HepG2 (cell line): ENCODE results near the gene RHOT2. TPM values are rescaled to one million over a fixed set of nuclear protein-coding genes. Genes with fewer than 3 reads are reported as not detected.

Experiments
- ARNTL ChIP-seq: sonication (generic); formaldehyde crosslinking; IDR thresholded peaks from 2 replicates; pipeline ENCODE4 v1.4.0; 2020; ENCODE audit warnings: mild to moderate bottlenecking, missing genetic modification reagents
- CEBPG ChIP-seq: IDR thresholded peaks from 2 replicates; pipeline ENCODE4 v1.6.1; 2016
- DPF2 ChIP-seq: sonication (generic); formaldehyde crosslinking; IDR thresholded peaks from 2 replicates; pipeline ENCODE4 v1.4.0; 2020; ENCODE audit warnings: mild to moderate bottlenecking, low read depth, missing genetic modification reagents, borderline replicate concordance
- FOXA3 ChIP-seq: IDR thresholded peaks from 2 replicates; pipeline ENCODE4 v1.6.1; 2016; ENCODE audit warnings: missing genetic modification reagents, missing compliant biosample characterization
- HHEX ChIP-seq: IDR thresholded peaks from 2 replicates; pipeline ENCODE4 v1.6.1; 2016; ENCODE audit warnings: control low read depth
- HOXA9 ChIP-seq: sonication (generic); formaldehyde crosslinking; IDR thresholded peaks from 2 replicates; pipeline ENCODE4 v1.8.1; 2022; ENCODE audit warnings: missing genetic modification reagents, mild to moderate bottlenecking, moderate library complexity, borderline replicate concordance
- ISL2 ChIP-seq: sonication (generic); formaldehyde crosslinking; IDR thresholded peaks from 2 replicates; pipeline ENCODE4 v1.5.0; 2020; ENCODE audit warnings: missing genetic modification reagents
- KAT8 ChIP-seq: IDR thresholded peaks from 2 replicates; pipeline ENCODE4 v1.6.1; 2016; ENCODE audit warnings: missing genetic modification reagents, missing compliant biosample characterization
- MLLT10 ChIP-seq: sonication (generic); formaldehyde crosslinking; IDR thresholded peaks from 2 replicates; pipeline ENCODE4 v1.4.0; 2020; ENCODE audit warnings: missing genetic modification reagents
- POLR2AphosphoS2 ChIP-seq: IDR thresholded peaks from 2 replicates; pipeline ENCODE4 v1.6.1; 2011; ENCODE audit warnings: low read depth, low read length, improper control_type of control experiment
- RBAK ChIP-seq: sonication (generic); formaldehyde crosslinking; IDR thresholded peaks from 2 replicates; pipeline ENCODE4 v1.5.1; 2020; ENCODE audit warnings: mild to moderate bottlenecking, missing genetic modification reagents
- RFXAP ChIP-seq: sonication (generic); formaldehyde crosslinking; IDR thresholded peaks from 2 replicates; pipeline ENCODE4 v1.4.0; 2020; ENCODE audit warnings: missing genetic modification reagents, borderline replicate concordance
- SIN3B ChIP-seq: fragments of 150-350 bp; IDR thresholded peaks from 2 replicates; pipeline ENCODE4 v1.6.1; 2014; ENCODE audit warnings: low read length
- SIX4 ChIP-seq: sonication (generic); formaldehyde crosslinking; IDR thresholded peaks from 2 replicates; pipeline ENCODE4 v1.4.0; 2020; ENCODE audit warnings: missing genetic modification reagents
- SP4 ChIP-seq: sonication (generic); formaldehyde crosslinking; IDR thresholded peaks from 2 replicates; pipeline ENCODE4 v1.8.1; 2023; ENCODE audit warnings: mild to moderate bottlenecking, missing genetic modification reagents
- SRSF4 ChIP-seq: fragments of 200-400 bp; formaldehyde crosslinking; IDR thresholded peaks from one replicate; pipeline ENCODE4 v1.6.1; 2018; ENCODE audit warnings: mild to moderate bottlenecking, low read depth, low read length, moderate library complexity; ENCODE audit not compliant: poor library complexity, severe bottlenecking
- YY1 ChIP-seq: IDR thresholded peaks from 2 replicates; pipeline ENCODE4 v1.6.1; 2011; ENCODE audit warnings: low read length, low read depth, moderate library complexity, mild to moderate bottlenecking; ENCODE audit not compliant: insufficient read depth, insufficient replicate concordance
- ZKSCAN1 ChIP-seq: fragments of 150-350 bp; IDR thresholded peaks from 2 replicates; pipeline ENCODE4 v1.6.1; 2014; ENCODE audit warnings: low read length
- ZNF10 ChIP-seq: sonication (generic); formaldehyde crosslinking; IDR thresholded peaks from 2 replicates; pipeline ENCODE4 v1.4.0; 2020; ENCODE audit warnings: mild to moderate bottlenecking, low read depth, missing genetic modification reagents, borderline replicate concordance
- ZNF329 ChIP-seq: sonication (generic); formaldehyde crosslinking; IDR thresholded peaks from 2 replicates; pipeline ENCODE4 v1.9.0; 2021; ENCODE audit warnings: low read depth, mild to moderate bottlenecking, missing genetic modification reagents
- ZNF672 ChIP-seq: sonication (generic); formaldehyde crosslinking; IDR thresholded peaks from 2 replicates; pipeline ENCODE4 v1.8.1; 2022; ENCODE audit warnings: missing genetic modification reagents
- ZNF878 ChIP-seq: sonication (generic); formaldehyde crosslinking; IDR thresholded peaks from 2 replicates; pipeline ENCODE4 v1.8.1; 2023; ENCODE audit warnings: mild to moderate bottlenecking, missing genetic modification reagents, moderate library complexity
- polyA plus RNA-seq, 8 experiments: library from polyadenylated mRNA; depleted of rRNA in 3 of 8; stranded (reverse) in 7 of 8; unstranded in 1 of 8; fragments of >200 nt; fragmentation: Illumina TruSeq in 4 of 8; extraction: Trizol in 4 of 8; gene quantifications; 2 replicates each; pipeline versions ENCODE4 v1.2.1 to v1.2.3, GENCODE V29; 2011 to 2016; ENCODE audit warnings: low read depth in 4 of 8, missing spikeins in 1 of 8, mixed read lengths in 1 of 8; ENCODE audit not compliant: insufficient read depth in 1 of 8
- total RNA-seq, 5 experiments: library from RNA; depleted of rRNA; stranded (reverse); fragments of >200 nt; fragmentation: Illumina TruSeq; extraction: Trizol; gene quantifications; 2 replicates each; pipeline ENCODE4 v1.2.3, GENCODE V29; 2016; ENCODE audit warnings: low read depth in 1 of 5
- TF ChIP-seq, protein P1 (sequence below): IDR thresholded peaks from 2 replicates; pipeline ENCODE4 v1.6.1; 2016; ENCODE audit warnings: low read depth, borderline replicate concordance
- TF ChIP-seq, protein P2 (sequence below): conservative IDR thresholded peaks from 2 replicates; pipeline ENCODE4 v1.6.1; 2018; ENCODE audit warnings: missing genetic modification reagents
- TF ChIP-seq, protein P3 (sequence below): sonication (generic); formaldehyde crosslinking; IDR thresholded peaks from 2 replicates; pipeline ENCODE4 v1.8.0; 2022; ENCODE audit warnings: mild to moderate bottlenecking, missing genetic modification reagents; ENCODE audit not compliant: insufficient replicate concordance
- TF ChIP-seq, protein P4 (sequence below): sonication (generic); formaldehyde crosslinking; IDR thresholded peaks from 2 replicates; pipeline ENCODE4 v1.4.0; 2020; ENCODE audit warnings: missing genetic modification reagents, borderline replicate concordance

RHOT2 gene
- total and polyA plus RNA-seq, 2 of the 13 experiments (the other 11 are each of a cell fraction or from before 2014, with no cell fraction given): 63.6 to 76.9 TPM

DNA sequence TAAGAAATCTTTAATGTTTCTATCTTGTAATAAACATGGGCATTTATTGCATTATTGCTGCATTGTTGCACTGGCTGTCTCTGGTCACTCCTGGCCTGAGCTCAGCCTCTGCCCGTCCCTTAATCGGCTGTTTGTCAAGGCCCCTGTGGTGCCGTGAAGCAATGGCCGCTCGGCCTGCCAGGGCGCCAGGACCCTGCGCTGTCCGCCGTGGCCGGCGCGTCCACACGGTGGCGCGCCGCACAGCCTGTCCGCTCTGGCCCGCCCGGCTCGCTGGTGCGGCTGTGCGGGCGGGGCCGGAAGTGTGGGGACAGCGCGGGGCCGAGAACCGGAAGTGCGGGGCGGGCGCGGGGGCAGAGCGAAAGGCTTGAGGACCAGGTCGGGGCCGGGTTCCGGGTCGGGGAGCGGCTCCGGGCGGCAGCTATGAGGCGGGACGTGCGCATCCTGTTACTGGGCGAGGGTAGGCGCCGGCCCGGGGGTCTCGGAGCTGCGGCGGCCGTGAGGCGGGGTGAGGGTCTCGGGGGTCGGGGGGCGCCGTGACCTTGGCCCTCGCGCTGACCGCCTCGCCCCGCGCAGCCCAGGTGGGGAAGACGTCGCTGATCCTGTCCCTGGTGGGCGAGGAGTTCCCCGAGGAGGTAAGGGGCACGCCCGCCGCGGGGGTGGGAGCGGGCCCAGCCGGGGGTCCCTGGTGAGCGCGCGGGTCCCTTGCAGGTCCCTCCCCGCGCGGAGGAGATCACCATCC lies at the start of gene RHOT2 (continued):
- TF ChIP-seq ZNF10: no peak
- TF ChIP-seq POLR2AphosphoS2: no peak
- no peak for TF ChIP-seq DPF2 (CRISPR knock-in tag)
- no peak for TF ChIP-seq ZNF672
- TF ChIP-seq ZKSCAN1: no peak
- TF ChIP-seq, protein P1, sequence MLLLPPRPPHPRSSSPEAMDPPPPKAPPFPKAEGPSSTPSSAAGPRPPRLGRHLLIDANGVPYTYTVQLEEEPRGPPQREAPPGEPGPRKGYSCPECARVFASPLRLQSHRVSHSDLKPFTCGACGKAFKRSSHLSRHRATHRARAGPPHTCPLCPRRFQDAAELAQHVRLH (CRISPR knock-in tag): peak; percentile 68; the same call in 1 of the 2 replicates
- no peak for TF ChIP-seq HHEX (CRISPR knock-in tag)
- TF ChIP-seq, protein P2, sequence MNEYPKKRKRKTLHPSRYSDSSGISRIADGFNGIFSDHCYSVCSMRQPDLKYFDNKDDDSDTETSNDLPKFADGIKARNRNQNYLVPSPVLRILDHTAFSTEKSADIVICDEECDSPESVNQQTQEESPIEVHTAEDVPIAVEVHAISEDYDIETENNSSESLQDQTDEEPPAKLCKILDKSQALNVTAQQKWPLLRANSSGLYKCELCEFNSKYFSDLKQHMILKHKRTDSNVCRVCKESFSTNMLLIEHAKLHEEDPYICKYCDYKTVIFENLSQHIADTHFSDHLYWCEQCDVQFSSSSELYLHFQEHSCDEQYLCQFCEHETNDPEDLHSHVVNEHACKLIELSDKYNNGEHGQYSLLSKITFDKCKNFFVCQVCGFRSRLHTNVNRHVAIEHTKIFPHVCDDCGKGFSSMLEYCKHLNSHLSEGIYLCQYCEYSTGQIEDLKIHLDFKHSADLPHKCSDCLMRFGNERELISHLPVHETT: peak; percentile 91
- TF ChIP-seq SIN3B: no peak
- peak; percentile 91 for TF ChIP-seq ZNF329 (CRISPR knock-in tag)
- peak; percentile 92; the same call in 1 of the 2 replicates for TF ChIP-seq RFXAP (CRISPR knock-in tag)
- no peak for TF ChIP-seq RBAK (CRISPR knock-in tag)
- TF ChIP-seq HOXA9: no peak; the same call in 1 of the 2 replicates
- no peak for TF ChIP-seq MLLT10
- peak; percentile 78; the same call in 1 of the 2 replicates for TF ChIP-seq SP4 (CRISPR knock-in tag)
- TF ChIP-seq ARNTL (CRISPR knock-in tag): peak; percentile 57
- TF ChIP-seq, protein P3, sequence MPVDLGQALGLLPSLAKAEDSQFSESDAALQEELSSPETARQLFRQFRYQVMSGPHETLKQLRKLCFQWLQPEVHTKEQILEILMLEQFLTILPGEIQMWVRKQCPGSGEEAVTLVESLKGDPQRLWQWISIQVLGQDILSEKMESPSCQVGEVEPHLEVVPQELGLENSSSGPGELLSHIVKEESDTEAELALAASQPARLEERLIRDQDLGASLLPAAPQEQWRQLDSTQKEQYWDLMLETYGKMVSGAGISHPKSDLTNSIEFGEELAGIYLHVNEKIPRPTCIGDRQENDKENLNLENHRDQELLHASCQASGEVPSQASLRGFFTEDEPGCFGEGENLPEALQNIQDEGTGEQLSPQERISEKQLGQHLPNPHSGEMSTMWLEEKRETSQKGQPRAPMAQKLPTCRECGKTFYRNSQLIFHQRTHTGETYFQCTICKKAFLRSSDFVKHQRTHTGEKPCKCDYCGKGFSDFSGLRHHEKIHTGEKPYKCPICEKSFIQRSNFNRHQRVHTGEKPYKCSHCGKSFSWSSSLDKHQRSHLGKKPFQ (CRISPR knock-in tag): peak; percentile 79
- TF ChIP-seq SIX4 (CRISPR knock-in tag): no peak
- peak; percentile 72 for TF ChIP-seq FOXA3 (CRISPR knock-in tag)
- TF ChIP-seq YY1: peak; percentile 95
- TF ChIP-seq SRSF4: no peak
- TF ChIP-seq, protein P4, sequence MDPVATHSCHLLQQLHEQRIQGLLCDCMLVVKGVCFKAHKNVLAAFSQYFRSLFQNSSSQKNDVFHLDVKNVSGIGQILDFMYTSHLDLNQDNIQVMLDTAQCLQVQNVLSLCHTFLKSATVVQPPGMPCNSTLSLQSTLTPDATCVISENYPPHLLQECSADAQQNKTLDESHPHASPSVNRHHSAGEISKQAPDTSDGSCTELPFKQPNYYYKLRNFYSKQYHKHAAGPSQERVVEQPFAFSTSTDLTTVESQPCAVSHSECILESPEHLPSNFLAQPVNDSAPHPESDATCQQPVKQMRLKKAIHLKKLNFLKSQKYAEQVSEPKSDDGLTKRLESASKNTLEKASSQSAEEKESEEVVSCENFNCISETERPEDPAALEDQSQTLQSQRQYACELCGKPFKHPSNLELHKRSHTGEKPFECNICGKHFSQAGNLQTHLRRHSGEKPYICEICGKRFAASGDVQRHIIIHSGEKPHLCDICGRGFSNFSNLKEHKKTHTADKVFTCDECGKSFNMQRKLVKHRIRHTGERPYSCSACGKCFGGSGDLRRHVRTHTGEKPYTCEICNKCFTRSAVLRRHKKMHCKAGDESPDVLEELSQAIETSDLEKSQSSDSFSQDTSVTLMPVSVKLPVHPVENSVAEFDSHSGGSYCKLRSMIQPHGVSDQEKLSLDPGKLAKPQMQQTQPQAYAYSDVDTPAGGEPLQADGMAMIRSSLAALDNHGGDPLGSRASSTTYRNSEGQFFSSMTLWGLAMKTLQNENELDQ: no peak
- peak; percentile 60 for TF ChIP-seq CEBPG (CRISPR knock-in tag)
- TF ChIP-seq ZNF878 (CRISPR knock-in tag): no peak; the same call in 1 of the 2 replicates
- TF ChIP-seq ISL2 (CRISPR knock-in tag): no peak; the same call in 1 of the 2 replicates
- TF ChIP-seq KAT8: peak; percentile 90; the same call in 1 of the 2 replicates
